Measurements from ENCODE around the gene CWF19L2. TPM values are rescaled to one million over a fixed set of nuclear protein-coding genes. Genes with fewer than 3 reads are reported as not detected.

CWF19L2 gene
- total and polyA plus RNA-seq, 2 donors from 2014 or later, result 10.3 to 19.1 TPM

GRCh38 chr11:107387666-107388065 is 70.0 kb downstream of the CWF19L2 start:
- no peak overlapping the region for H3K27ac ChIP-seq (ENCODE audit: low read depth in 2 of 2, low read length in 2 of 2)
- intact Hi-C loops (cut with DNase I), result no loop called here
- peaks cover 0 to 8% (median 6%) of the 10 kb centered on the region in 3 donors for H3K36me3 ChIP-seq (ENCODE audit: control insufficient read depth in 2 of 3, insufficient read depth in 3 of 3, low read length in 3 of 3)
- H3K27me3 ChIP-seq (ENCODE audit: control insufficient read depth, insufficient read depth, low read length), result no peaks in the 10 kb centered on the region
- H3K4me1 ChIP-seq (ENCODE audit: control insufficient read depth in 2 of 3, insufficient read depth in 2 of 3, low read depth in 1 of 3, low read length in 3 of 3), result peaks cover 0 to 4% (median 0%) of the 10 kb centered on the region in 3 donors
- H3K9ac ChIP-seq (ENCODE audit: low read length in 3 of 3), result no peak overlapping the region
- no peak overlapping the region for H3K4me3 ChIP-seq (ENCODE audit: low read length in 3 of 3)
- TF ChIP-seq CTCF (IDR thresholded peaks at IDR 0.05; ENCODE audit: borderline replicate concordance, extremely low read depth, insufficient read depth), result no peak
- DNase-seq (no peak), FAIRE-seq (no peak)
- H3K9me3 ChIP-seq (ENCODE audit: control insufficient read depth in 2 of 3, insufficient read depth in 1 of 3, low read length in 3 of 3), result no peaks in the 10 kb centered on the region

- H3K9ac ChIP-seq (ENCODE audit: low read length in 3 of 3), result no peak overlapping the region
- H3K4me1 ChIP-seq (ENCODE audit: control insufficient read depth in 2 of 3, insufficient read depth in 2 of 3, low read depth in 1 of 3, low read length in 3 of 3), result peaks cover 0 to 4% (median 0%) of the 10 kb centered on the region in 3 donors
- intact Hi-C loops (cut with DNase I), result no loop called here
- DNase-seq (no peak), FAIRE-seq (no peak)
- H3K27ac ChIP-seq (ENCODE audit: low read depth in 2 of 2, low read length in 2 of 2), result no peak overlapping the region
- no peak overlapping the region for H3K4me3 ChIP-seq (ENCODE audit: low read length in 3 of 3)
- peaks cover 0 to 2% (median 0%) of the 10 kb centered on the region in 3 donors for H3K36me3 ChIP-seq (ENCODE audit: control insufficient read depth in 2 of 3, insufficient read depth in 3 of 3, low read length in 3 of 3)
- no peak for TF ChIP-seq CTCF (IDR thresholded peaks at IDR 0.05; ENCODE audit: borderline replicate concordance, extremely low read depth, insufficient read depth)
- no peaks in the 10 kb centered on the region for H3K9me3 ChIP-seq (ENCODE audit: control insufficient read depth in 2 of 3, insufficient read depth in 1 of 3, low read length in 3 of 3)
- H3K27me3 ChIP-seq (ENCODE audit: control insufficient read depth, insufficient read depth, low read length), result no peaks in the 10 kb centered on the region
Observed at GRCh38 chr11:107385361-107385981, 72.2 kb downstream of the CWF19L2 start.

- H3K9ac ChIP-seq (ENCODE audit: low read length in 3 of 3), result no peak overlapping the region
- FAIRE-seq, result no peak
- H3K27me3 ChIP-seq (ENCODE audit: control insufficient read depth, insufficient read depth, low read length), result no peaks in the 10 kb centered on the region
- peaks cover 0 to 4% (median 0%) of the 10 kb centered on the region in 3 donors for H3K4me1 ChIP-seq (ENCODE audit: control insufficient read depth in 2 of 3, insufficient read depth in 2 of 3, low read depth in 1 of 3, low read length in 3 of 3)
- H3K4me3 ChIP-seq (ENCODE audit: low read length in 3 of 3), result no peak overlapping the region
- H3K27ac ChIP-seq (ENCODE audit: low read depth in 2 of 2, low read length in 2 of 2), result no peak overlapping the region
- intact Hi-C loops (cut with DNase I), result no loop called here
- TF ChIP-seq CTCF (IDR thresholded peaks at IDR 0.05; ENCODE audit: borderline replicate concordance, extremely low read depth, insufficient read depth), result no peak
- no peak for DNase-seq
- no peaks in the 10 kb centered on the region for H3K9me3 ChIP-seq (ENCODE audit: control insufficient read depth in 2 of 3, insufficient read depth in 1 of 3, low read length in 3 of 3)
- peaks cover 0 to 2% (median 0%) of the 10 kb centered on the region in 3 donors for H3K36me3 ChIP-seq (ENCODE audit: control insufficient read depth in 2 of 3, insufficient read depth in 3 of 3, low read length in 3 of 3)
Observed at GRCh38 chr11:107384144-107384852, 73.3 kb downstream of the CWF19L2 start.

Measured in kidney (tissue), 14 donors.